ENCODE results near the gene S100A11. TPM values are rescaled to one million over a fixed set of nuclear protein-coding genes. Genes with fewer than 3 reads are reported as not detected.

Gene S100A11
- total RNA-seq, 4 donors from 2014 or later, result 116 to 496 (median 319) TPM

- TF ChIP-seq CTCF (IDR thresholded peaks at IDR 0.05; ENCODE audit: low read depth), result no peak
Measured at GRCh38 chr1:151989211-151989862, 47.5 kb downstream of the S100A11 start.

DNA sequence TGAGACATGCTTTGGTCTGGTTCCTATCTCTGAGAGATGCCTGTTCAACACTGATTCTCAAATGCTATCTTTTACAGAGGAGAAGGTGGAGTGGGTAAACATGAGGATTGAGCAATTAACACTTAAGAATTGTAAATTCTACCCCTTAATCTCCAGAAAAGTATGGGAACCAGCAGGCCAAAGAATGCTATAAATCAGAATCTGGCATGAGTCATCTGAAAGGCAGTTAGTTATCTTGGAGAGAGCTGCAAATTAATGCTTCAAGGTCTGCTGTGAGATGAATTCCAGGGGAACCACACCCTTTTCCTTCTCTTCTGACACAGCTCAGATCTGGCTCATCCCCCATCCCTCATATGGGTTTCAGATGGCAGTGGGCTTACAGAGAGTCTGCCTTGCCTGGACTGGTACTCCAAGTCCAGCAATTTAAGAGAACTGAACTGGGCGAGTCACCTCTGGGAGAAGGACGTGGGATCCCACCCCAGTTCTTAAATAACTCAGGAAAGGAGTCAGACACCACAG is 48.3 kb downstream of the S100A11 start:
- no peak for TF ChIP-seq CTCF (IDR thresholded peaks at IDR 0.05; ENCODE audit: low read depth)

GRCh38 chr1:151986501-151987190 is 50.2 kb downstream of the S100A11 start:
- no peak for TF ChIP-seq CTCF (IDR thresholded peaks at IDR 0.05; ENCODE audit: low read depth)

DNA sequence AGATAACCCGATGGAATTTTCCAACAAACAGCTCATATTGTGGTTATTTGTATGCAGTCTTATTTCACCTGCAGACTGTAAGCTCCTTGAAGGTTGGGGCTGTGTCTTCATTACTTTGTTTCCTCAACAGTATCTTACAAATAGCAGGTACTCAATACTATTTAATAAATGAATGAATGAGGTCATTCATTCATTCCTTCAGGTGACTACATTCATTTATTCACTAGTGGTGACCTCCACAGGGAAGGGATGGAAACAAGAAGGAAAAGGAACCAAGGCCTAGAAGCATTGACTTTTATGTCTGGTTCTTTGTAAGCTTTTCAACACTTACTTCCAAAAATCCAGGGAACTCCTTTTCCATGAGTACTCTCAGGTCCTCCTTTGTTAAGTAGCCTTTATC is 51.0 kb downstream of the S100A11 start:
- no peak for TF ChIP-seq CTCF (IDR thresholded peaks at IDR 0.05; ENCODE audit: low read depth)

- TF ChIP-seq CTCF (IDR thresholded peaks at IDR 0.05; ENCODE audit: low read depth), result no peak
Measured at GRCh38 chr1:151985270-151985669, 51.5 kb downstream of the S100A11 start.

GRCh38 chr1:151984313-151984956 is 52.4 kb downstream of the S100A11 start:
- TF ChIP-seq CTCF (IDR thresholded peaks at IDR 0.05; ENCODE audit: low read depth), result no peak

Small RNAs within 50 kb of the gene (small RNA-seq; reads per million reads assigned to genes)
- gene SPTLC1P4, result not detected

Other genes with a start within 250 kb of the S100A11 start
- 10 to 100 TPM in 2 of 4 donors, 1 to 10 TPM in 2; 5.9 to 10.5 (median 8.3) TPM for gene TDRKH, start 246.5 kb downstream of the S100A11 start, total RNA-seq
- gene LINGO4, start 231.6 kb downstream of the S100A11 start, total RNA-seq, result not detected
- 1 to 10 TPM in 3 of 4 donors, under 1 TPM in 1; 0.98 to 6.4 (median 2.9) TPM for gene RORC, start 205.2 kb downstream of the S100A11 start, total RNA-seq
- under 1 TPM in 1 of 4 donors, not detected in 3; 0.68 TPM for gene C2CD4D, start 197.2 kb downstream of the S100A11 start, total RNA-seq
- not detected for gene THEM5, start 183.3 kb downstream of the S100A11 start, total RNA-seq
- 10 to 100 TPM; 20.7 to 34.2 (median 26.5) TPM for gene THEM4, start 127.5 kb downstream of the S100A11 start, total RNA-seq
- gene S100A10, start 43.1 kb downstream of the S100A11 start, total RNA-seq, result 100 to 1,000 TPM; 152 to 404 (median 235) TPM
- not detected for gene TCHHL1, start 52.1 kb upstream of the S100A11 start, total RNA-seq
- 1 to 10 TPM in 3 of 4 donors, under 1 TPM in 1; 0.82 to 3.4 (median 2.4) TPM for gene TCHH, start 78.4 kb upstream of the S100A11 start, total RNA-seq
- gene RPTN, start 122.2 kb upstream of the S100A11 start, total RNA-seq, result under 1 TPM in 2 of 4 donors, not detected in 2; 0.16 to 0.22 TPM
- not detected for gene HRNR, start 187.2 kb upstream of the S100A11 start, total RNA-seq

All from subcutaneous adipose tissue (tissue), 4 donors.